Skin of body (tissue), 2 donors: ENCODE results near the gene NINJ2. TPM values are rescaled to one million over a fixed set of nuclear protein-coding genes. Genes with fewer than 3 reads are reported as not detected.

ENCODE experiments used
- DNase-seq: peaks from one replicate; lab custom pipeline; 2025; lab: John Stamatoyannopoulos, UW
- total RNA-seq: library from RNA; depleted of rRNA; stranded (reverse); fragments of >200 nt; gene quantifications from one replicate; pipeline ENCODE4 v1.2.3, GENCODE V29; 2014

The NINJ2 gene
- total RNA-seq, 1 donor from 2014 or later, result 2.3 TPM

GRCh38 chr12:553216-554000 is 109.8 kb downstream of the NINJ2 start:
- no peak for DNase-seq

- no peak for DNase-seq
Observed at GRCh38 chr12:552466-552865, 110.8 kb downstream of the NINJ2 start.

- no peak for DNase-seq
Observed at GRCh38 chr12:550473-551260, 112.6 kb downstream of the NINJ2 start.

GRCh38 chr12:549476-550082 is 113.7 kb downstream of the NINJ2 start:
- no peak for DNase-seq

- DNase-seq, result no peak
Observed at GRCh38 chr12:547883-548470, 115.3 kb downstream of the NINJ2 start.

- no peak for DNase-seq
Observed at GRCh38 chr12:546920-547845, 116.1 kb downstream of the NINJ2 start.

- DNase-seq, result no peak
Observed at GRCh38 chr12:546265-546919, 116.9 kb downstream of the NINJ2 start.

- DNase-seq, result no peak
Observed at GRCh38 chr12:545835-546234, 117.4 kb downstream of the NINJ2 start.

- DNase-seq, result no peak
Observed at GRCh38 chr12:544941-545635, 118.2 kb downstream of the NINJ2 start.

GRCh38 chr12:544142-544541 is 119.1 kb downstream of the NINJ2 start:
- DNase-seq, result no peak

- DNase-seq, result no peak
Observed at GRCh38 chr12:543114-543451, 120.2 kb downstream of the NINJ2 start.

GRCh38 chr12:542395-543113 is 120.7 kb downstream of the NINJ2 start:
- no peak for DNase-seq

- DNase-seq, result no peak
Observed at GRCh38 chr12:541676-542324, 121.4 kb downstream of the NINJ2 start.

- no peak for DNase-seq
Observed at GRCh38 chr12:539540-540310, 123.5 kb downstream of the NINJ2 start.

GRCh38 chr12:538731-539539 is 124.3 kb downstream of the NINJ2 start:
- no peak for DNase-seq

GRCh38 chr12:537772-538171 is 125.5 kb downstream of the NINJ2 start:
- no peak for DNase-seq

GRCh38 chr12:536751-537245 is 126.4 kb downstream of the NINJ2 start:
- DNase-seq, result no peak
